T follicular helper cell (primary cell): ENCODE measurements around the gene TMEM94.

Source experiments
- DNase-seq: peaks from one replicate; pipeline ENCODE4 v3.0.0-alpha.2; 2020; ENCODE audit warnings: low read depth

TMEM94 gene

DNA sequence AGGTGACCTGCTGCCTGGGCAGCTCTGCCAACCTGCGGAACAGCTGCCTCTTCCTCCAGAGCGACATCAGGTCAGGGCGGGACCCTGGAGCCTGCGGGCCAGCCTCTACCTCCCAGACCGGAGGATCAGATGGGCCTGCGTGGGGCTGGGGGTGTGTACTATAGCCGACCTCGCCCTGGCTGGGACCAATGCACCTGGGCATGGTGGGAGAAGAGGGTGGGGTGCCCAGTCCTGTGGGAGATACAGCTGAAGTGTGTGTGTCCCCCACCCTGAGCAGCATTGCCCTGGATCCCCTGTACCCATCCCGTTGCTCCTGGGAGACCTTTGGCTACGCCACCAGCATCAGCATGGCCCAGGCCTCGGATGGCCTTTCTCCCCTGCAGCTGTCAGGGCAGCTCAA lies 39.6 kb downstream of the TMEM94 start:
- no peak for DNase-seq

DNA sequence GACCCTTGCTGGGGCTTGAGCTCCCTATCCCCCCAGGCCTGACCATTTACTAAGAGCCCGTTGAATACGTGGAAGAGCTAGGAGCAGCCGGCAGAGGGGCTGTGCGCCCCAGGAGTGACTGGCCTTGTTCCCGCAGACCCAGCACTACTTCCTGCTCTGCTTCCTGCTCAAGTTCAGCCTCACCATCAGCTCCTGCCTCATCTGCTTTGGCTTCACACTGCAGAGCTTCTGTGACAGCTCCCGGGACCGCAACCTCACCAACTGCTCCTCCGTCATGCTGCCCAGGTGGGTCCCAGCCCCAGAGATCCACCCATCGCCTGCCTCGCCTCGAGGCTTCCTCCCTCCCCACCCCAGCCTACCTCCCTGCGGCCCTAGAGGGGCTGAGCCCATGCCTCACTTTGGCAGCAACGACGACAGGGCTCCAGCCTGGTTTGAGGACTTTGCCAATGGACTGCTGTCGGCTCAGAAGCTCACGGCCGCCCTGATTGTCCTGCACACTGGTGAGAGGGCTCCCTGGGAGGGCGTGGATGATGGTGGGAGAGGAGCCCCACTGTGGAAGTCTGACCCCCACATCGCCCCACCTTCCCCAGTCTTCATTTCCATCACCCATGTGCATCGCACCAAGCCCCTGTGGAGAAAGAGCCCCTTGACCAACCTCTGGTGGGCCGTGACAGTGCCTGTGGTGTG lies 41.7 kb downstream of the TMEM94 start:
- no peak for DNase-seq

DNA sequence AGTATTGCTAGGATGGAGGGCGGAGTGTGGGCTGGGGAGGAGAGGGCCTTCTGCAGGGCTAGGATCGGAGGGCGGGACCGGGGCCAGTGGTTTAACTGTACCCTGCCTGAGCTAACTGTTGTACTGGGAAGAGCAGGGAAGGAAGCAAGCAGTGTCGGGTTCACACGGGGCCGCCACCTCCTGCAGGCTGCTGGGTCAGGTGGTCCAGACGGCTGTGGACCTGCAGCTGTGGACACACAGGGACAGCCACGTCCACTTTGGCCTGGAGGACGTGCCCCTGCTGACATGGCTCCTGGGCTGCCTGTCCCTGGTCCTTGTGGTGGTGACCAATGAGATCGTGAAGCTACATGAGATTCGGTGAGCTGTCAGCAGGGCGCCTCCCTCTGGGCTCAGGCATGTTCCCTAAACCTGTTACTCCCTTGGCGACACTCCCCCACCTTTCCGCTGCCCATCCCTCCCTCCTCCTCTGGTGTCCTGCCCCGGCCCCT lies 42.3 kb downstream of the TMEM94 start:
- DNase-seq, result no peak

DNA sequence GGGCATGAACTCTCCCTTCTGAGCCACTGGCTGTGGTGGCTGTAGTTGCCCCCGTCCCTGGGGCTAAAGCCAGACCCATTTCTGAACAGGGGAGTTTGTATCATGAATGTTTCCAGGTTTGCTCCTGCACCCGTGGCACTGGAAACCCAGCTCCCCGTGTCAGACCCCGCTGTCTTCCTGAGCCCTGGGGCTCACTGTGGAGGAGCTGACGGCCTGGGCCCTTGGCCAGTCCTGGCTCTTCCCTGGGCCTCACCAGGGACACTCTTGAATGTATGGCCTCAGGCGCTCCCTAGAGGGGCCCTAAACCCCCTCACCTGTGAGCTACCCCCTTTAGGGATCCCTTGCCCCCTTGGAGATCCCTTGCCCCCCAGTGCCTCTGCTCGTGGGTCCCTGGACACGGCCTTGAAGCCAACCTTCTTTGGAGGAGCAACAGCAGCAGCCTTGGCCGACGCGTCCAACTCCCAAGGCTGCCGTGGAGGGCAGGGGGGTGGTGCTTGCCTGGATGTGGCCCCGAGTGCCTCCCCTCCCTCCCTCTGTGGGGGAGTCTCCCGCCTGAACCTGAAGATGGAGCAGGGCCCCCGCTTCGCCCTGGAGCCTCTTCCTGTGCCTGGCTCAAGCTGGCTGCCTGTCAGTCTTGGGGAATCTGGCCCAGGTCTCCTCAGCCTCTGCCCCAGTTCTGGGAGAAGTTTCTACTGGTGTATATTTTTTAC lies 43.0 kb downstream of the TMEM94 start:
- DNase-seq, result no peak

DNA sequence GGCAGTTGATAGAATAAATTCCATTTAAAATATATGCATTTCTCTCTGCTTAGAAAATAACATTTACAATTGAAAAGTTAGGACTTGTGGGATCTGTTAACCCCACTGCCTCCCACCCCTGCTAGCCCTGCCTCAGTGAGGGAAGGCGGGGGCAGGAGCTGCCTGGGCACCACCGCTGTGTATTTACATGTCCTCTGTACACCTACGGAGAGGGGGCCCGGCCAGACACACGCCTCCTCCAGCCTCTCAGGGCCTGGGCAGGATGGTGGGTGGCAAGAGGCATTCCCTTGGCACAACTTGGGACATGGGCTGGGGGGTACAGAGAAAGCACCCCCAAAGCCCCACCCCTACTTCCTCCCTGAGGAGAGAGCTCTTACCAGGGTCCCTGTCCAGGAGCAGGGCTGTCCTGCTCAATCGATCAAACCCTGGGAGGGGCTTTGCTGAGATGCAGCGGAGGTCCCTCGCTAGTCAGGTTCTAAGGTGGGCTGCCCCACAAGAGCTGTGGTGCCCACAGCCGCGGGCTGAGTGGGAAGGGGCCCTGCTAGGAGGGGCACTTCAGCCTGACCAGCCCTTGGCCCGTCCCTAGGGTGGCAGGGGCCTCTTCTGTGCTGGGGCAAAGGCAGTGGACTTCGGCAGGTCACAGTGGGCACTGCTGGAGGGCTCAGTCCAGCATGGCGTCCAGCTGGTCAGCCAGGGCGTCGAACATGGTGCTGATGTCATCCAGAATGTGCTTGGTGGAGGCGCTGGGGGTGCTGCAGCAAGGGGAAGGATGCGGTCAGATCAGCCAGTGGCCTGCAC lies 44.2 kb downstream of the TMEM94 start:
- no peak for DNase-seq

DNA sequence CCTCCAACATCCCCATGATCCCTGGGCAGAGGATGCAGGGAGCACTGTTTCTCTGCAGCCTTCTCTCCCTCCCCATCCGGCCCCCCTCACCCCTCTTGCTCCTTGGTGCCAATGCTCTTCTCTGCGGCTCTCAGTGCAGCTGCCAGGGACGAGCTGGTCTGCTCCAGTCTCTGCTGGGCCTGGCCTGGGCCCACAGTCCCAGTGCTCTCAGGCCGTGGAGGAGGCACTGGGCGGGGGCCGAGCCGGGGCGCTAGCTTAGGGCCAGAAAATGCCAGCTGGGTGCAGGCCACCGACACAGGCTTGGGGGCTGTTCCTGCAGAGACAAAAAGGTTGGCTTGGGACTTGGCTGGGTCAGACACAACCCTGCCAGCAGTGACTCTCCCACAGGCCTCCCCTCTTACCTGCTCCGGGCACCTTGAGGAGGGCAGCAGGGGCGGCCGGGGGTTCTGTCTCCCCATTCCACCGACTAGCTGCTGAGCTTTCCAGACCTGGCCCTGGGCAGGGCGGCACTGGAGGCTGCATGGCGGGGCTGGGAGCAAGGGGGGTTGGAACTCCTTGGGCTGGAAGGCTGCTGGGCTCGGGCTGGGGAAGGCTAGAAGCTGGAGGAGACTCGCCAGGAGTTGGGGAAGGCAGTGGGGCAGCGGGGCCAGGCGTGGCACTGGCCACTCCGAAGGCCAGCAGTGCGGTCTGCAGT lies 45.1 kb downstream of the TMEM94 start:
- no peak for DNase-seq

DNA sequence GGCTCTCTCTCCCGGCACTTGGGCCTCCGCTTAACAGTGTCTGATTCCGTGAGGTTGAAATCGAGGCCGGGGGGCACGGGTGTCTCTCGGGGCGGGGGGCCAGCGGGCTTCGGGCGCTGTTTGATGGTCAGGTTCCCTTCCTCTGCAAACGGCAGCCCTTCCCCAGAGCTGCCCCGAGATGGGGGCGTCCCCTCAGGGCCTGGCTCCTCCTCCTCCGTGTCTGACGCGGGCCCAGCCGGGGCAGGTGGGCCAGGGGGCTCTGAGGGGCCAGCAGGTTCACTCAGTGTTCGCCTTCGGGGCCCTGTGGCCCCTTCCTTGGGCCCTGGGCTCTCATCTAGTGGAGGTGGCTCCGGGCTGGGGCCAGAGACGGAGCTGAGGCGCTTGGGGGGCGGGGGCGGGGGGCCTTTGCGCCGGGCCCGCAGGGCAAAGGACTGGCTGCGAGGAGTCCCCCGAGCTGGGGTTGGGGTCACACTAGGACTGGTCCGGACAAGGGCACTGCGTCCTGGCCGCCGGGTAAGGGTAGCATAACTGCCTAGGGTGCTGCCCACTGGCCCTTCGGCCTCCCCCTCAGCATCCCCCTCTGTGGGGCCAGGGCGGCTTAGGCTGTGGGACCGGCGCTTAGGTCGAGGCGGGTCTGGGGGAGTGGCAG lies 45.8 kb downstream of the TMEM94 start:
- no peak for DNase-seq

DNA sequence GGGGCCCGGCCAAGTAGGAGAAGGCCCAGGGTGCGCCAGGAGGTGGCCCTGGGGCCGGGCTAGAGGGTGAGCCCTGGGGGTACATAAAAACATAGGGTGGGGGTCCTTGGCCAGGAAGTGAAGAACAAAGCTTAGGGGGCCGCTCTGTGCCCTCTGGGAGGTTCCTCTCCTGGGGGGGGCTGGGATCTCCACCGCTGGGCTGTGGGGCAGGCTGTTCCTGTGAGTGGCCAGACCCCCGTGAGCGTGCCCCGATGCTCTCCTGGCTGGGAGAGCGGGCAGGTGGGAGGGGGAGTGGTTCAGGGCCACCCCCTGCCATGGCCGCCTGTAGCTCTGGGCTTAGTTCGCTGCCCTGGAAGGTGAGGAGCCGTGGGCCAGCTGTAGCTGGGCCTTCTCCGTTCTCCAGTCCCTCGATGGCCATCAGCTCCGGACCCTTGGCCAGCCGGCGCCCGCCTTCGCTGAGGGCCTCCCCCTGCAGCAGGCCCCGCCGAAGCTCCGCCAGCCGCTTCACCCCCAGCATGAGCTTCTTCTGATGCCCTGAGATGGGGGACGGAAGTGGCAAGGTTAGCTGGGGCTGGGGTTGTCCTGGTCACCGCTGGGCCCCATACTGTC lies 46.4 kb downstream of the TMEM94 start:
- DNase-seq, result no peak

DNA sequence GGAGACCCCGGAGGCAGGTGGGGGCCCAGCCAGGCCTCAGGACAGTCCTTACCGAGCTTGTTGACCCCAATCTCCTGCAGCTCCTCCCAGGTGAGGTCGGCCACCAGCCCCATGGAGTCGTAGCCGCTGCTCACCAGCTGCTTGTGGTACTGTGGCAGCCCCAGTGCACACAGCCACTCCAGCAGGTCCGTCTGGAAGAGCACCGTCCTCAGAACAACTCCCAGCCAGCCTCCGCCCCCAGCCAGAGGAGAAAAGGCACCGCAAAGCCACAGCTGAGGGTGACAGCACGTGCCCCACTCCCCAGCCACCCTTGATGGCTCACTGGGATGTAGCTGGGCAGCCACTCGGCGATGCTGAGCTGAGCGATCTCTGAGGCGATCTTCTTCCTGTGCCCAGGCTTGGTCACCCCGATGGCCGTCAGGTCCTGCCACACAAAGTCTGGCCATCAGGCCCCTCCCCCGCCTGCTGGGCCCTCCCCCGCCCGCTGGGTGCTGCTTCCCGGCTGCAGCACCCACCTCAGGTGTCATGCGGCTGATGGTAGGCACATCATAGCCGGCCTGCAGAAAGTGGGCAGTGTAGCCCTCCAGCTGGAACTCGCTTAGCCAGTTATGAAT lies 47.0 kb downstream of the TMEM94 start:
- no peak for DNase-seq

DNA sequence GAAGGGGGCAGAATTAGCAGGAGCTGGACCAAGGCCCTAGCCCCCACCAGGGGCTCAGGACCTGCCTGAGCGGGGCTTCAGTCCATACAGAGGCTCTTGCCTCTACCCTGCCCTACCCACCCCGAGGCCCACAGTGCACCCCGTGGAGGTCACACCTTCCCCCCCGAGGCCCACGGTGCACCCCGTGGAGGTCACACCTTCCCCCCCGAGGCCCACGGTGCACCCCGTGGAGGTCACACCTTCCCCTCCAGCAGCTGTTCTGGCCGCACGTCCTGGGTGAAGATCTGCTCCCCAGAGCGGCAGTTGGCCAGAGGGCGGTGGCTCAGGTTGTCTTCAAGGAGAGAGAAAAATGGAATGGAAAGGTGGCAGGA lies 47.5 kb downstream of the TMEM94 start:
- no peak for DNase-seq

DNA sequence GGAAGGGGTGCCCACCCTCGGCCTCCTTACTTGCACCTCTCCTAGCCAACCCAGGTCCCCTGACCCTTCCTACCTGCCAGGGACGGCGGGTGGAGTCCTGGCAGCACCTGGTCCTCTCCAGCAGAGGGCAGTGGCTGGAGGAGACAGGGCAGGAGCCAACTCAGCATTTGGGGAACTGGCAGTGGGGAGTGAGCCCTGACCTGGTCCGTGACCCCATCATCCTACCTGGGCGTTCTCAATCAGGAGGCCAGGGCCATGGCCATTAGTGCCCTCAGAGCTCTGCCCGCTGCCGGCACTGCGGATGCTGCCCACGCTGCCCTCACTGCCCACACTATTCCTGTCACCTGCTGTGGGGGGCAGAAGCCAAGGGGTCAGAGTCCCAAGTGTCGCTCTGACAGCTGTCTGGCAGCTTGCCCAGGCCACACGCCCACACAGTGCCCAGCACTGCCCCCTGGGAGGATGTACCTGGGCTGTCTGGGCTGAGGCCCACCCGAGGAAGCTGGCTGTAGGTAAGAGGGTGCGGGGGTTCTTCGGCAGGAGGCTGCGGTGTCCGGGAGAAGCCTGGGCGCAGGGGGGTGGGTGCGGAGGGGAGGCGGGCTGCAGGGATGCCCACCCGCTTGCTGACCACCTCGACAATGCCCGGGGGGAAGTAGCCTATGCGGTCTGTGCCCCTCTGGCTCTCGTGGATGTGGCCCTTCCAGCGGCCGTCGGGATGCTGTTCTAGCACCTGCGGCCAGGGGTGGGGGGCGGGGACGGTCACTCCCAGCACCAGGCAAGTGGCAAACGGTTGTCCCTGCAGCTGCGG lies 48.1 kb downstream of the TMEM94 start:
- no peak for DNase-seq

DNA sequence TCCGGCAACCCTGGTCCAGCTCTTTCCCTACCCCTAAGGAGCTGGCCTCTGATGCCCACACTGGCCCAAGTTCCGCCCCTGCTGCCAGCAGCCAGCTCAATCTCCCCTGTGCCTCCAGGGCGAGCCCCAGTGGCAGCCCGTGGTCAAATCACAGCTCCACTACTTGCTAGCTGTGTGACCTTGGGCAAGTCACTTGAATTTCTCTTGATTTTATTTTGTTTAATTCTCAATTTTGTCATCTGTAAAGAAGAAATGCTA lies 48.6 kb downstream of the TMEM94 start:
- DNase-seq, result no peak

DNA sequence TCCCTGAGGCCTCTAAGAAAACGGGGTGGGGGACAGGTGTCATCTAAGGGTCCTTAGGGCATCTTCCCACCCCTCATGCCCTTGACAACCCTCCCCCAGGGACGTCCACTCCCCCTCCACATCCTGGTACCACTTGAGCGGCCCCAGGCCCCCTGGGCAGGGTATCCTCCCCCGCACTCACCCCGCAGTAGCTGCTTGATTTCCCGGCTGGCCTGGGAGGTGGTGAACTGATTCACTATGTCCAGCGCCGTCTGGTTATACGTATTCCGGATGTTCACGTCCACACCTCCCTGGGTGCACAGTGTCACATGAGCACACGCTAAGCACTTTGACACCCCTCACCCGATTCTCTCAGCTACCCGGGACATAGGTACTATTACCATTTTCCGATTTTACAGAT lies 49.2 kb downstream of the TMEM94 start:
- no peak for DNase-seq

DNA sequence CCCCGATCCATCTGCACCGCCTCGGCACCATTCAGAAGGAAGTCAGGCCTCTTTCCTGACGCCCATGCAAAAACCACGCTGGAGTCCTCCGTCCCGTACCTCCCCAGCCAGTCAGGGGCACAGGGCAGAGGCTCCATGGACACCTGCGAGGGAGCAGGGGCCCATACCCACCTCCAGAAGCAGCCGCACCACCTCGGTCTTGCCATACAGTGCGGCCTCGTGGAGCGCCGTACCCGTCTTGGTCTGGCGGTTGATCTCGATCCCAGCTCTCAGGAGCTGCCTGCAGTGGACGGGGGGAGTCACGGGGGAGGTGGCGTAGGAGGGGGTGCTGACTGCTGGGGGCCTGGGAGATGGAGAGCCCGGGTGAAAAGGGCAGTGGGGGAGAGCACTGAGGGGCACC lies 49.7 kb downstream of the TMEM94 start:
- DNase-seq, result no peak

DNA sequence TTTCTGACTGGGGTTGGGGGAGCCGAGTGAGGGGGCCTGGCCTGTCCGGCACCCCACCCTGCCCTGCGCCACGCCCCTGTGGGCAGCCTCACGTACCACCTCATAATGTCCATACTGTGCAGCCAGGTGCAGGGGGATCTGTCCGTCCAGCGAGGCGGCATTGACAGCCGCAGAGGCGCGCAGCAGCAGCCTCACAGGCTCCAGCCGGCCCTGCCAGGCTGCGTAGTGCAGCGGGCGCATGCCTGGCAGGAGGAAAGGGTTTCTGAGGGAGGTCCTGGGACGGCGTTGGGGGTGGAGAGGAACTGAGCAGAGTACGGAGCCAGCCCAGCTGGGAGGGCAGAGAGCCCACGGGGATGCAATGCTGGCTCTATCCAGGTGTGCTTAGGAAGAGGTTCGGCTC lies 50.5 kb downstream of the TMEM94 start:
- DNase-seq, result no peak

DNA sequence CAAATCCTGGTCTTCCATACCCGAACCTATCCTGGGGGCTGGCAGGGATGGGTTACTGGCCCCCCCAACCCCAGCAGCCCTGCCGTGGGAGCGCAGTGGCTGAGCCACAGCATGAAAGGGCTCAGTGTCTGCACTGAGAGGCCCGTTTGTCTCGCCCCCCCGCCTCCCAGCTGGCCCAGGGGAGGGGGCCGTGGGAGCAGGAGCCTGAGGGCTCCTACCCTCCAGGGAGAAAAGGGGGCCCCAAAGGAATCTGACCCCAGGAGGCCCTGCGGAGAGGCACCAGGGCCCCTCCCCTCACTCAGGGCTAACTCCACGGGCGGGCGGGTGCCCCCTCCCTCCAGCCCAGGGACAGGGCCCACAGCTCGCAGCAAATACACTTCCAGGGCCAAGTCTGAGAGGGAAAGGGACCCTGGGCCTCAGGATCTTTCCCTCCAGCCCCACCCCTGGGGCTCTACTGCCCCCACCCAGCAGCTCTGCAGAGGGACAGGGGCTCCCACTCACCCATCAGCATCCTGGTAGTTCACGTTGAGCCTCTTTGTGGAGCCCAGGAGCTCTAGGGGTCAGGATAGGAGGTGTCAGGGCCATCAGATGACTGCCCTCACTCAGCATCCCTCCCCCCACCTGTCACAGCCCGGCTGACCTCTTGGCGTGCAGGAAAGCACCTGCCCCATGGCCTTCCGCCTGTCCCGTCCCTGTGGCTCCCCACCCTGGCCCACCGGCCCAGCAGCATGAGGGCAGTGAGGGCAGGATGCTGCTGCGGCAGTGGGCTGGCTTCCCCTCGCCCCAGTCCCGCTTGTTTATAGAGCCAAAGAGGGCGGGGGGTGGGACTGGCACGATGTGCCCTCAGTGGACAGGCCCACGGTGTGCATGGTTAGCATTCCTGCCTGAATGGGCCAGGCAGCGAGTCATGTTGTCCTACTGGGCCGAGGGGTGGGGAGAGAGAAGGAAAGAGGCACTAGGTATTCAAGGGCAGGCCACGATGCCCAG lies 51.6 kb downstream of the TMEM94 start:
- DNase-seq, result no peak

DNA sequence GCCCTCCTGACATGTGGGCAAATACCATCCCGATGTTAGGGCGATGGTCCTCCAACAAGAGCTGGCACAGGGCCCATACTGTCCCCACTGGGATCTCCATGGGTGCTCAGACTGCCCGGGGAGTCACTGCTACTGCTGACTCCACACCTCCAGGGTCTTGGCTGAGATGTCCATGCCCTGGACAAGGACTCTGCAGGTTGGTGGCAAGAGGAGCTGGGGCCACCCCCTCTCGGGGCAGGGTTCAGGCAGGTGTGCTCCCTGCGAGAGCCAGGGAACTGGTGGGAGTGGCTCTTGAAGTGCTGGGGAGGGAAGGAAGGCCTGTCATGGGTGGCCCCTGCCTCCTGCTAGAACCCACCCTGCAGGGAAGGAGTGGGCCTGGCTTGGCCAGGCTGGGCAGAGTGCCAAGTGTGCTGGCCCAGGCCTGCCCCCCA lies 52.5 kb downstream of the TMEM94 start:
- DNase-seq, result no peak

DNA sequence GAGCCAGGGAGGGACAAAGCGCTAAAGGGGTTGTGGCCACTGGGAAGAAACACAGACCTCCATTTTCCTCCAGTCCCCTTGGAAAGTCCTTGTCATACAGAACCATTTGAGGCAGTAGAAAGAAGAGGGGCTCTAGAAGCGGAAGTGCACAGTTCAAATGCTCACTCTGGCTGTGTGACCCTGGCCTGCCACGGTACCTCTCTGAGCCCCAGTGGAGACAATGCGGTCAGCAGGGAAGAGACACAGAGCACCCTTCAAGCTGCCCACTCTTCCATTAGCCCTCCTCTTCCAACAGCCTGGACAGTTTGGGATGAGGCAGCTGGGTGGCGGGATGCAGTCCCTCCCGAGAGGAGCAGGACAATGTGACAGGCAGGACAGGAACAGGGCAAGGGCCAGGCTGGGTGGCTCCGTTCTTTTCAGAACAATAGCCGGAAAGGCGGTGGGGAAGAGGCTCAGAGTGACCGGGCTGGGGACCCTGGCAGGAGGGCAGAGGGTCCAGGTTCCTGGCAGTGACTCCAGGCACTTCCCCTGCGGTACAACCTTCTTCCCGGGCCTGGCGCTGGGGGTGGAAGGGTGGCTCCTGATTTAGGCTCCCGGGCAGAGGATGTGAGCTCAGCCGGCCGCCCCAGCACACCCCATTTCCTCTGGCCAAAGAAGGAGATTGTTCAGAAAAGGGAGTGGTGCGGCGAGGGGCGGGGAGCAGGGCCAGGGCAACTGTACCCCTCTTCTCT lies 53.3 kb downstream of the TMEM94 start:
- no peak for DNase-seq

DNA sequence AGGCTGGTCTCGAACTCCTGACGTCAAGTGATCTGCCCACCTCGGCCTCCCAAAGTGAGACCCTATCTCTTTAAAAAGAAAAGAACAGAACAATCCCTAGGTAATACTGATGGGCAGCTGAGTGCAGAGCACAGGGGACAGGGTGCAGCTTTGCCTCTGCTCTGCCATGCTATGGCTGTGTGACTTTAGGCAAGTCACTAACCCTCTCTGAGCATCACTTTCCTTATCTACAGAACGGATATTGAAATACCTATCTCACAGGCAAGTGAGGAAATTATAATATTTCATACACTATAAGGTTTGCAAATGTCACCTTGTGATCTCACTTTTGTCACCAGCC lies 54.8 kb downstream of the TMEM94 start:
- no peak for DNase-seq
